SK-N-SH (cell line): ENCODE data around the gene KCNE2.
"Not testable (repeated sequence)": the region's sequence is repeated elsewhere in the genome, so short reads cannot be mapped to it uniquely, and the experiment has no call there.

ENCODE experiments used
- CHD2 ChIP-seq: fragments of 150-350 bp; IDR thresholded peaks from 2 replicates; pipeline ENCODE4 v1.6.1; 2018; ENCODE audit warnings: low read length; ENCODE audit not compliant: partially characterized antibody
- CTCF ChIP-seq: fragments of 200-600 bp; sonication (generic); IDR thresholded peaks from 2 replicates; pipeline ENCODE4 v1.6.1; 2017; ENCODE audit warnings: antibody characterized with exemption, mild to moderate bottlenecking, moderate library complexity
- EZH2phosphoT487 ChIP-seq: fragments of 200-600 bp; sonication (generic); IDR thresholded peaks from 2 replicates; pipeline ENCODE4 v1.6.1; 2017; ENCODE audit warnings: low read depth, mixed run types, mild to moderate bottlenecking, antibody characterized with exemption, moderate library complexity, borderline replicate concordance
- GABPA ChIP-seq: IDR thresholded peaks from 2 replicates; pipeline ENCODE4 v1.4.0; 2012; ENCODE audit warnings: low read depth, mild to moderate bottlenecking
- MXI1 ChIP-seq: IDR thresholded peaks from 2 replicates; pipeline ENCODE4 v1.6.1; 2012; ENCODE audit warnings: mild to moderate bottlenecking, low read depth, low read length, improper control_type of control experiment
- POLR2AphosphoS5 ChIP-seq: IDR thresholded peaks from 2 replicates; pipeline ENCODE4 v1.6.1; 2012; ENCODE audit warnings: low read depth, low read length

- not testable (repeated sequence) for TF ChIP-seq CHD2, CTCF, GABPA, MXI1, POLR2AphosphoS5, EZH2phosphoT487
Observed at GRCh38 chr21:34407294-34407693, 43.5 kb downstream of the KCNE2 start.
